Adipocyte (in vitro differentiated cells): Measurements from ENCODE around the gene SAMD14.
A peak's percentile ranks its signal among the peaks of the same experiment; 100 is the strongest.

Experiments used
- DNase-seq: peaks from one replicate; pipeline ENCODE4 v3.0.0-alpha.2; 2015; ENCODE audit warnings: low read depth
- H3K27me3 ChIP-seq: replicated peaks from 2 replicates; pipeline ENCODE4 v1.7.0; 2013; ENCODE audit warnings: mild to moderate bottlenecking, low read length, moderate library complexity; ENCODE audit not compliant: control insufficient read depth, insufficient read depth
- H3K36me3 ChIP-seq: 2 replicates; pipeline ENCODE4 v1.7.0; 2013; ENCODE audit warnings: low read length, mild to moderate bottlenecking, moderate library complexity; ENCODE audit not compliant: control insufficient read depth, insufficient read depth, severe bottlenecking
- H3K4me1 ChIP-seq: 2 replicates; pipeline ENCODE4 v1.7.0; 2013; ENCODE audit warnings: mild to moderate bottlenecking, low read length, moderate library complexity; ENCODE audit not compliant: control insufficient read depth, insufficient read depth
- H3K4me3 ChIP-seq: 2 replicates; pipeline ENCODE4 v1.7.0; 2013; ENCODE audit warnings: mild to moderate bottlenecking, low read length, moderate library complexity
- H3K9ac ChIP-seq: 2 replicates; pipeline ENCODE4 v1.7.0; 2013; ENCODE audit warnings: mild to moderate bottlenecking, low read length, moderate library complexity
- H3K9me3 ChIP-seq: 2 replicates; pipeline ENCODE4 v1.7.0; 2013; ENCODE audit warnings: mild to moderate bottlenecking, low read length, moderate library complexity; ENCODE audit not compliant: control insufficient read depth

The SAMD14 gene

DNA sequence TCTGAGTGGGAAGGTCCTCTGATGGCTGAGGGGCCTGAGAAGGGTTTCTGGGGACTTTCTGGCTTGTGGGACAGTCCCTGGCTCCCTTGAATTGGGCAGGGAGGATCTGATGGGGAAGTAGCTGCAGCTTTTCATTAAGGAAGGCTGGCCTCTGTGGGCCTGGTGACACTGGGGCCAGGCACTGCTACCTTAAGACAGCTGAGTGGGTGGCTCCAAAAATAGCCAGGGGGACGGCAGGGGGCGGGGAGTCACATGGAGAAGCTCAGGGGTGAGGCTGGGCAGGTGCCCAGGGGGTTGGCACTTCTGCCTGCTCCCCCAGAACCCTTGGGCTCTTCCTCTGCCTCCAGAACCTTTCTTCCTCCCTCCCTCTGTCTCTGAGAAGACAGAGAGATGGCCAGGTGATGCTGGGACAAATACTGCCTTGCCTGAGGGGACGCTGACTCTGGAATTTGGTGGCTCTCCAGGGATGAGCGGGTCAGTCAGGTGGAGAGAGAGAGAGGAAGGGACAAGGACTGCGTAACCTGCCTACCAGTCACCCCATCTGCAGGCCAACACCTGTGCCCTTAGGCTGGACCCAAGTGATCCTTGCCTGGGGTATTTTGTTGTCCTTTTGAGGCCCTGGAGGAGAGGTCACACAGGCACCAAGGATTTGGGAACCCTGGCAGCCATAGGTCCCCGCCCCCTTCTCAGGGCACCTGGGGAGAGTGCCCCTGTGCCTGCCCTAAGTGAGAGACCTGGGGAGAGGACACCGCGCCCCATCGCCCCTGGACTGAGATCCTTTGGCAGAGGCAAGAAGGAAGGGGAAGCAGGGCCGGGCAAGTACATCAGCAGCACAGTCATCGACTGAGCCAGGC lies 34.1 kb upstream of the SAMD14 start:
- Histone ChIP-seq H3K4me1 (peaks cover 15% of the 10 kb centered on the region), H3K9me3 (no peaks in the 10 kb centered on the region), H3K4me3 (no peak overlapping the region), H3K27me3 (no peaks in the 10 kb centered on the region), H3K36me3 (no peaks in the 10 kb centered on the region), H3K9ac (no peak overlapping the region)
- DNase-seq, result no peak

- Histone ChIP-seq H3K4me3 (no peak overlapping the region), H3K36me3 (no peaks in the 10 kb centered on the region), H3K9me3 (no peaks in the 10 kb centered on the region), H3K4me1 (peaks cover 15% of the 10 kb centered on the region), H3K9ac (peak overlapping the region; percentile 76), H3K27me3 (no peaks in the 10 kb centered on the region)
- DNase-seq, result no peak
These were observed 32.7 kb upstream of the SAMD14 start for GRCh38 chr17:50162466-50163254.

DNA sequence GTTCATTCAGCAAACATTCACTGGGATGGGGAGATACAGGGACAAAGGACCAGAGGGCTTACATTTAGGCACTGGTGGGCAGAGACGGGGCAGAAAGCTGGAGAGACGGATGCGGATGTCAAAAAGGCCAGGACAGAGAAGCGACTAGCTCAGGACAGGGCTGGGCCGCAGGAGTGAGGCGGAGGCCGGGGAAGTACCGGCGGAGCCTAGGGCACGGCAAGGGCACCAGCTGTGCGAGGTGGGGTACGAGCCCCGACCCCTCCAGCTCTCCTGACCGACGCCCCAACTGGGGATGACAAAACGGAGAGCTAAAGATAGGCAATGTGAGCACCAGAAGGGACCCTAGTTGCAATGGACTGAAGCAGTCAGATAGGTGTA lies 31.9 kb upstream of the SAMD14 start:
- Histone ChIP-seq H3K4me1 (peaks cover 15% of the 10 kb centered on the region), H3K36me3 (no peaks in the 10 kb centered on the region), H3K4me3 (peak overlapping the region; percentile 85), H3K9me3 (no peaks in the 10 kb centered on the region), H3K27me3 (no peaks in the 10 kb centered on the region), H3K9ac (peak overlapping the region; percentile 76)
- DNase-seq, result no peak

GRCh38 chr17:50161023-50161910 lies 31.3 kb upstream of the SAMD14 start:
- H3K9me3 ChIP-seq, result no peaks in the 10 kb centered on the region
- H3K4me3 ChIP-seq, result peak overlapping the region; percentile 85
- H3K27me3 ChIP-seq, result no peaks in the 10 kb centered on the region
- H3K4me1 ChIP-seq, result peaks cover 13% of the 10 kb centered on the region
- DNase-seq, result peak; percentile 97
- no peaks in the 10 kb centered on the region for H3K36me3 ChIP-seq
- peak overlapping the region; percentile 76 for H3K9ac ChIP-seq

DNA sequence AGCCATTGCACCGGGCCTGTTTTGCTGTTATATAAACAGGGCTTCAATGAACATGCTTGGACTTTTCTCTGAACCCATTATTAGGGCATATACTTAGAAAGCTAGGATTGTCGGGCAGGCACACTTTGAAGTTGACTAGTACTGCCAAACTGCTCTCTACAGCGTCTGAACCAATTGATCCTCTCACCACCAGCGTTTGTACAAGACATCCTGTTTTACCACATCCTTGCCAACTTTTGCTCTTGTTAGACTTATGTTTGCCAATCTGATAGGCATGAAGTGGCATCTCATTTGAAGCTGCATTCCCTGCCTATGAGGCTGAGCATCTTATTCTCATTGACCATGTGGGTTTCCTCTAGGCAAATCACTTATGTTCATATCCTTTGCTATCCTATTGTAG lies 27.9 kb upstream of the SAMD14 start:
- no peaks in the 10 kb centered on the region for H3K27me3 ChIP-seq
- H3K4me1 ChIP-seq, result peaks cover 35% of the 10 kb centered on the region
- no peak overlapping the region for H3K4me3 ChIP-seq
- no peak overlapping the region for H3K9ac ChIP-seq
- H3K9me3 ChIP-seq, result no peaks in the 10 kb centered on the region
- DNase-seq, result no peak
- H3K36me3 ChIP-seq, result no peaks in the 10 kb centered on the region

- peak overlapping the region; percentile 41 for H3K4me3 ChIP-seq
- H3K27me3 ChIP-seq, result no peaks in the 10 kb centered on the region
These were observed 25.3 kb upstream of the SAMD14 start for GRCh38 chr17:50155115-50155819.

DNA sequence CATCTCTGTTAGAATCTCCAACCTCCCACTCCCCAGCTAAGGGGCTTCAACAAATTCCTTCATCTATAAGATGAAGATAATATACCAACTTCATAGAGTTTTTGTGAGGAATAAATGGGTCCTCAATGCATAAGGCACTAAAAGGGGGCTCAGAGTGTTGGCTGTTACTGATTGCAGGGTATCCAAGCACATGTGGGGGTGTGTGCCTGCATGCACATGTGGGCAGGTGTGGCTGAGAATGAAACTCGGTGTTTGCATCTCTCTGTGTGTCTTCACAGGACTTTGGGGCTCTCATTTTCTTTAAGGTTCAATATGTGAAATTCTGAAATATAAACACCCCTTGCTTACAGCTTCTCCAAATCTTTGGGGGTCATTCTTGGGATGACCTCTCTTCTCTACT lies 24.6 kb upstream of the SAMD14 start:
- no peak for DNase-seq
- H3K4me3 ChIP-seq, result peak overlapping the region; percentile 38
- H3K9ac ChIP-seq, result peak overlapping the region; percentile 55
- H3K27me3 ChIP-seq, result no peaks in the 10 kb centered on the region
- H3K9me3 ChIP-seq, result no peaks in the 10 kb centered on the region
- H3K4me1 ChIP-seq, result peaks cover 35% of the 10 kb centered on the region
- H3K36me3 ChIP-seq, result no peaks in the 10 kb centered on the region

More at GRCh38 chr17:50155115-50155819, 25.3 kb upstream of the SAMD14 start:
- H3K4me1 ChIP-seq, result peaks cover 35% of the 10 kb centered on the region
- DNase-seq, result peak; percentile 66
- no peaks in the 10 kb centered on the region for H3K9me3 ChIP-seq
- no peaks in the 10 kb centered on the region for H3K36me3 ChIP-seq
- peak overlapping the region; percentile 73 for H3K9ac ChIP-seq

DNA sequence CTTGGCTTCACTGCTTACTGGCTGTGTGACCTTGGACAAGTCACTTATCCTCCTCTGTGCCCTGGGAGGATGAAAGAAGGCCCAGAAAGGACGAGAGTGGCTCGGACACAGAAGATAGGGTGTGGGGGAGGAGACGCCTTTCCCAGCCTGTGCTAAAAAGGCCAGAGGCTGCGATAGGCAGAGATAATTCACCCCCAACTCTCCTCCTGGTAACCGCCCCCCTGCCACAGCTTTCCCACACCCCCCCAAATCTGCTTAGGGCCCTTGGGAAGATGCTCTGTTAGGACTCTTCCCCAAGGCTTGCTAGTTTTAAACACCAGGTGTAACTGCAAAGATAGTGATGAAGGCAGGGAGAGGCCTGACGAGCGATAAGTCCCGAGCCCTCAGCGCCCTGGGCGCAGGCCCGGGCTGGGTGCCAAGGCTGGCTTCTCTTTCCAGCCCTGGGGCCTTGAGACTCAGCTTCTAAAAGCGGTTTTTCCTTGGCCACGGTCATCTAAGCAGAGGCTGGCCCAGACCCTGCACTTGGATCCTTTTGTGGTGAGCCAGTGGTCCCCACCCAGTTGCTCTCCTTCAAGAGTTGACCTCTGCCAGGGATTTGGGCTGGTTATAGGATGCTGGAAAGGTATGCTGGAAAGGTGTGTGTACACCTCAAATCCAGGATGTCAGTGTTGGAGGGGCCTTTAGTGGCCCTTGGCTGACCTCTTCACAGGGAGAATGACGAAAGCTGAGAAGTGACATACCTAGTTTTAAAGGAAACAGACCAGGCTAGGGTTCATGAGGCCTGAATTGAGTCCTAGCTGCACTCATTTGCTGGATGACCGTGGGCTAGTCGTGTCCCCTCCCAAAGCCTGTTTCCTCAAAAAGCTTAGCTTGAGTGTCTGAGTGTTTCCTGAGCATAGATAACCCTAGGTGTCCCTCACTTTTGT lies 24.0 kb upstream of the SAMD14 start:
- H3K9ac ChIP-seq, result peak overlapping the region; percentile 55
- H3K9me3 ChIP-seq, result no peaks in the 10 kb centered on the region
- no peak for DNase-seq
- H3K4me1 ChIP-seq, result peaks cover 35% of the 10 kb centered on the region
- H3K27me3 ChIP-seq, result no peaks in the 10 kb centered on the region
- H3K36me3 ChIP-seq, result no peaks in the 10 kb centered on the region
- no peak overlapping the region for H3K4me3 ChIP-seq

DNA sequence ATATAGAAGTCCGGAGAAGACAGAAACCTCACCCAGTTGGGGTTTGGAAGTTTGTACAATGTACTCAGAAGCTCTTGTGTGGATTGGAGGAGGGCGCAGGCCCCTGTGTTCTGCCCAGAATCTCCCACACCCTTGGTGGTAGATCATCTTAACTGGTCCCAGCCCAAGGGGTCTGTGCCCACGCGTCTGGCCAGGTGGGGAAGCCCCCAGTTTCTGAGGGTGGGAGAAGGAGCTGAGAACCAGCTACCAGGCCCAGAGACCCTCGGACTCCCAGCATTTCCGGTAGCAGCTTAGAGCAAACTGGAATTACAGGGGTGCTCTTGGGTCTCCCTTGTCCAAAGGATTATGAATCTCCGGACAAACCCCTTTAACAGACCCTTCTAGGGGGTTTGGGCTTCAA lies 22.8 kb upstream of the SAMD14 start:
- Histone ChIP-seq H3K9ac (peak overlapping the region; percentile 85), H3K4me1 (peaks cover 42% of the 10 kb centered on the region), H3K27me3 (no peaks in the 10 kb centered on the region), H3K9me3 (no peaks in the 10 kb centered on the region), H3K4me3 (peak overlapping the region; percentile 89), H3K36me3 (no peaks in the 10 kb centered on the region)
- DNase-seq, result no peak
